Stimulated activated CD4-positive, alpha-beta T cell treated with anti-CD3 and anti-CD28 coated beads, Interleukin-4, amount 100 ng/mL, for 48 hours (primary cell): ENCODE measurements around the gene SPATA17.
A peak's percentile ranks its signal among the peaks of the same experiment; 100 is the strongest.
"Not testable (repeated sequence)": the region's sequence is repeated elsewhere in the genome, so short reads cannot be mapped to it uniquely, and the experiment has no call there.

Source experiments
- DNase-seq, 2 donors: peaks; one replicate each; pipeline ENCODE4 v3.0.0-alpha.2; 2020; ENCODE audit warnings: low read depth in 2 of 2

The SPATA17 gene, protein sequence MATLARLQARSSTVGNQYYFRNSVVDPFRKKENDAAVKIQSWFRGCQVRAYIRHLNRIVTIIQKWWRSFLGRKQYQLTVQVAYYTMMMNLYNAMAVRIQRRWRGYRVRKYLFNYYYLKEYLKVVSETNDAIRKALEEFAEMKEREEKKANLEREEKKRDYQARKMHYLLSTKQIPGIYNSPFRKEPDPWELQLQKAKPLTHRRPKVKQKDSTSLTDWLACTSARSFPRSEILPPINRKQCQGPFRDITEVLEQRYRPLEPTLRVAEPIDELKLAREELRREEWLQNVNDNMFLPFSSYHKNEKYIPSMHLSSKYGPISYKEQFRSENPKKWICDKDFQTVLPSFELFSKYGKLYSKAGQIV

DNA sequence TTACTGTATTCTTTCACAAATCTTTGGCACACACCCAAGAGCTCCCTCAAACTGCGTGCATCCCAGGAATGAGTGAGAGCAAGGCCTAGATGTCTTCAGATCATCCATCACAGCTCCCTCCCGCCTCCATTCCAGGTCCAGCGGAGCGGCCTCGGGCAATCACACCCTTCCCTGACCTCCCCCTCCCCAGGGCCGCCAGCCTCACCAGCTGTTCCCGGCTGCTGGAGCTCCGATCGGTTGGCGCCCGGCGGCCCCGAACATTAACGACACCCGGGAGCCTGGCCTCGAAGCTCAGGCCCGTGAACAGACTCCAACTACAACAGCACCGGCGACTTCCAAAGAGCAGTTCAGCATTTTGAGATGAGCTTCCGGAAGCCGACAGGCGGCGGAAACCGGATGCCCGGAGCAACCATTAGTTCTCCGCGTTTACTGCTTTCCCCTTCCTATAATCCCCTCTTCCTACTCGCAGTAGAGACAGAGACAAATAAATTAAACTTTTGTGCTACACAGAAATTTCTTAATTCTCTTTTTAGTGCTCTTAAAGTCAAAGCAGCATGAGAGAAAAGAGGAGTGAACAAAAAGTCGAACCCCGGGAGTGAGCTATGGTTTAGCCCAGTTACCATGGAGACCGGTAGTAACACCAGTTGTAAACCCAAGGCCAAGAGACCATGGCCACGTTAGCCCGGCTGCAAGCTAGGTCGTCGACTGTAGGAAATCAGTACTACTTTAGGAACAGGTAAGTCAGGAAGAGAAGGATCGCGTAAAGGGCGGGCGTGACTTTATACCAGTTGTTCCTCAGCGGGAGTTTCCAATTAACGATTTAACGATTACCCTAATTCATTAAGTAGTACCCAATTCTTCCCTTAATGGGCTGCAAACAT is at the start of gene SPATA17, which contains the start of gene GPATCH2:
SPATA17 (plus strand) TSS at position 634 of the 881 bp plus-strand sequence; CDS start at position 669, 35 bp downstream.
GPATCH2 (minus strand) TSS at position 380 of the 881 bp plus-strand sequence; CDS start at position 261, 119 bp downstream.
- DNase-seq, result peak; percentile 51 to 65

DNA sequence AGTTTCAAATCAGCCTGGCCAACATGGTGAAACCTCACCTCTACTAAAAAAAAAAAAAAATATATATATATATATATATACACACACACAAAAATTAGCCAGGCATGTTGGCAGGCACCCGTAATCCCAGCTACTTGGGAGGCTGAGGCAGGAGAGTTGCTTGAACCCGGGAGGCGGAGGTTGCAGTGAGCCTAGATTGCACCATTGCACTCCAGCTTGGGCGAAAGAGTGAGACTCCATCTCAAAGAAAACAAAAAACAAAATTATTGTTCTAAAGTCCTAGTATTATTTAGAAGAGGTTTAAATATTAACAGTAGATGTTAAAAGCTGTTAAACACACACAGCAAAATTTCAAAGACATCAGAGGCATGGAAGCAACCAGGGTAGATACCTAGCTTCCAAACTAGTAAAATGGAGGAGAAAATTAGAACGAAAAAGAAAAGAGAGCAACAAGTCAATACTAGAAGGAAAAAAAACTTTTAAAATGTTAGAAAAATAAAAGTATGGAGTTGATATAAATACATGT is 46.8 kb upstream of the SPATA17 start:
- DNase-seq, result not testable (repeated sequence)

DNA sequence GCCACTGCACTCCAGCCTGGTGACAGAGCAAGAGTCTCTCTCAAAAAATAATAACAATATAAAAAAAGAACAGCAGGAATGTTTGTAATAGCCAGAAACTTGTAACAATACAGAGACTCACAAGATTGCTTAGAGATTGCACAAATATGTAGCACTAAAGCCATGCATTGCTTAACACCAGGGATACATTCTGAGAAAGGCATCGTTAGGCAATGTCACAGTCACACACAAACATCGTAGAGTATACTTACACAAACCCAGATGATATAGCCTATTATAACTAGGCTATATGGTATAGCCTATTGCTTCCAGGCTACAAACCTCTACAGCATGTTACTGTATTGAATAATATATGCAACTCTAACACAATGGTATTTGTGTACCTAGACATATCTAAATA is 45.6 kb upstream of the SPATA17 start:
- no peak for DNase-seq

DNA sequence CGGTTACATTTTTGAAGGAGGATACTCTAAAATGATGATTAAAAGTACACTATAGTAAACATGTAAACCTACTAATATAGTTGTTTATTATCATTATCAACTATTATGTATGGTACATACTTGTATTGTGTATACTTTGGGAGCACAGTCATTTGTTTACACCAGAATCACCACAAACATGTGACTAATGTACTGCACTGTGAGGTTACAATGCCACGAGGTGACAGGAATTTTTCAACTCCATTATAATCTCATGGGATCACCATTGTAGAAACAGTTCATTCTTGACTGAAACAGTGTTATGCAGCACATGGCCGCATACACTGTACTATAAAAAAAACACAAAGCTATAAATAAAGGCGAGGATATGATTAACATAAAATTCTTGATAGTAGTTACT is 44.6 kb upstream of the SPATA17 start:
- no peak for DNase-seq

DNA sequence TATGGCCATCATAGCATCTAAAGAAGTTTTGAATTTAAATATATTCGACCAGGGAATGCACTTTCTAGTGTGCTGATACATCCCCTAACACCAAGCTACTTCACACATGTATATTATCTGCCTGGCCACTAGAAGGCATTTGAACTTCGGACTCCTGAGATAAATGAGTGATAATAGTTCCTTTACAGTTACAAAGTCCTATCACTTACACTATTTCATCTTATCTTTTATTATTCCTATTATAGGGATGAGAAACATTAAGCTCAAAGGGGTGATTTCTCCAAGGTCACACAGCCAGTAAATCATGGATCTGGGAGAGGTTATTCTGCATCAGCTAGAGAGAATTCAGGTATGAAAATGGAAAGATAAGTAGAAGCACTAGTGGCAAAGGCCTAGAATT is 40.5 kb upstream of the SPATA17 start:
- DNase-seq, result no peak

DNA sequence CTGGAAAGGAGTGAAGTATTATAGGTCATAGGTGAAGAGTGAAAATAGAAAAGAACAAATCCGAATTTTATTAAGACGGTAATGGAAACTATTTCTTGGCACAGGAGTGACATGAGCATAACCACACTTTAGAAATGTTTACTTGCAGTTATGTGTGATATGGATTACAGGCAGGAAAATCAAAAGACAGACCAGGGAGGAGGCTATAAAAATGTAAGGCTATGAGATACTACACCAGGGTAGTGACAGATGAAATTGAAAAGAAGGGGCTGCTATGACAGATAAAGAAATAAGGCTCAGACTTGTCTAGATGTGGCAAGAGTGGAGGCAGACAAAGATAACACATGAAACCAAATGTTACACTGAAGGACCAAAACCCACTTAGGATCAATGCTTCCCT is 32.0 kb upstream of the SPATA17 start:
- DNase-seq, result no peak

DNA sequence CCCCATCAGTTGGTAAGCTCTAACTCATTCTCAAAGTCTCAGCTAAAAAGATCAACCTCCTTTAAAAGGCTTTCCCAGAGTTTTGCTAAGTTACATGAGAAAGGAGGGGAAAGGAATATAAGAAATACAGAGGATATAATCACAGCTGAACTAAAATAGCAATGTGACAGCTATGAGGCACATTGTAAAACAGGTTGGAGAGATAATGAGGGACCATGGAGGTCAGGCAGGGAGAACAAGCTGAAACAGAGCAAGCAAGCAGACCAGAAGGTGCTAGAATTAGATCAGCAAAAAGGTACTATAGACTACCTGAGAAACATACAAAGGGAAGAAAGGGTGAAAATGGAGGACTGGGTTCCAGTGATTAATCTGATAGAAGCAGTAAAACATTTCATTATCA is 28.8 kb upstream of the SPATA17 start:
- no peak for DNase-seq

DNA sequence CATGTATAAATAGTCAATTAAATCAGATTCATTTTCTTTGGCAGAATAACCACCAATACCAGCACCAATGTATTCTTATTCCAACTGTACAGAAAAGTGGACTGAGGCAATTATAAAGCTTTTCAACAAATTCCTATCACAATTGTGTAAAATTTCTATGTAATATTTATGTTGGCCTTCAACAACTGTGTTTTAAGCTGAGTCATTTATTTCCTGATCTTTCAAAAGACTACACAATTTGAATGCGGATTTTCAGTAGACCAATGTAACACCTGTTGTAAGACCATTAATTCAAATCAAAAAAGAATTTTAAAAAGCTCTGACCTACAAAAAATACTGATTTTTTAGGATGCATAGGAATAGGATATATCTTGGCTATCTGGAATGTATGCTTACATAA is 25.8 kb upstream of the SPATA17 start:
- no peak for DNase-seq

DNA sequence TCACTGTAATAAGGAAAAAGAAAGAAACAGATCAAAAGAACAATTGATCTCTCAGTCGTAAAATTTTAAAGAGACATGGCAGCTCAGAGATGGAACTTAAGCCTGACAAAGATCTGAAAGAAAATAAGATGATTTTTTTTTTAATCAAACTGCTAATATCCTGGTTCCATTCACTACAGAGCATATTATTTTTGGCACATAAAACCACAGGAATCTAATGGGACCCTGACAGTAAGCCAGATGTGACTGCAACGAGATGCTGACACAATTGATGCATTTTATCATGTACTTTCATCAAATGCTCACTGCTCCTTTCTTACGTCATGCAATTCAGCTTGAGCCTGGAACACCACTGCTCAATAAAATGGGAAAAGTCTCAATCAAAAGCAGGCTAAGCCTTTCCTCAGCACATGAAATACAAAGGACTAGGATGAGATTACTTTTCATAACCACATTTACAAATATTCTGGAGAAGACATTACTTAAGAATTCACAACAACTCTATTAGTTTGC is 16.9 kb upstream of the SPATA17 start:
- no peak for DNase-seq

DNA sequence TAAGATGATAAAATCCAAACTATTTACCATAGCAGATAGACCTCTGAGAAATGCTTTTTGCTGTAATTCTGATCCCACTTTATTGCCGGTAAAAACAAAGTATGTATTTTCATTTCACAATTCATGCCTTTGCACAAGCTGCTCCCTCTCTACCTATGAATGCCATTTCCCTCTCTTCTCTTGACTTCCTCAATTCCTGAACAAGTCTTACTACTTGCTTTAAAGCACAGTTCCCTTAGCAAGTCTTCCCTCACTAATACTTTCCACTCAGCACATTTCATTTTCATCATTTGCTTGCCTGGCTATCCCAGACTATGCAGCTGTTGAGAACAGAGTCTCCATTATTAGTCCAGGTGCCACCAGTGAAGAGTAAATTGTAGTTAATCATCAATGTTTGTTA is 14.0 kb upstream of the SPATA17 start:
- DNase-seq, result no peak

DNA sequence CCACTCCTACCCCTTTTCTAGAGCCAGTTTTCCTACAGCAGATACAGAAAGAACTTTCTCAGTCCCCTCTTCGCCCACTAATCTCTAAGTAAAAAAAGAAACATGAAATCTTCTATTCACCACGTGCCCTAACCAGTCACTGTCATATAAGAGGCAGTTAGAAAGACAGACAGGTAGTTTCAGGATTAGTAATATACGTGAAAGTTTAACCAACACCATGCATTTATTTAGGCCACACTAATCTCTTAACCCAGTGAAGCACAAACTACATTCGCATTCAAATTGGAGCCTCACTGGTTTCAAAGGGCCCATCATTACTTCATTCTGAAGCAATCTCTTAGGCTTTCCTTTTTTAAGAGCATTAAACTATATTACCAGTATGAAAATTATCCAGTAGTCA is 10.3 kb upstream of the SPATA17 start:
- no peak for DNase-seq

DNA sequence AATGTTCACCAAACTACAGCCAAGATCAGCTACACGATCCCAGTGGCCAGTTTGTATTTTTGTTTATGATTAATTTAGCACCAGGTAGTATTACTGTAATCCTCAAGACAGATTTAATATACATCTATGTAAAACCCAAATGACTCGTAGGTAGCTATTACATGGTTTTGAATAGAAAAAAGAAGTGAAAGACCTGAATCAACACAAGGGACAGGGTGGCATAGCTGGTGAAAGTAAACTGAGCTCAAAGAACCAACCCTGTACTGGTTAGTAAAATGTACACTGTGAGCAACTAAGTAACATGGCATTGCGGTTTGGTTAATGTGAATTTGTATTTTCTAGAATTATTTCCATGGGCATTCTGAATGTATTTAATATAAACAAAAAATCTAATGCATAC is 9.1 kb upstream of the SPATA17 start:
- no peak for DNase-seq

DNA sequence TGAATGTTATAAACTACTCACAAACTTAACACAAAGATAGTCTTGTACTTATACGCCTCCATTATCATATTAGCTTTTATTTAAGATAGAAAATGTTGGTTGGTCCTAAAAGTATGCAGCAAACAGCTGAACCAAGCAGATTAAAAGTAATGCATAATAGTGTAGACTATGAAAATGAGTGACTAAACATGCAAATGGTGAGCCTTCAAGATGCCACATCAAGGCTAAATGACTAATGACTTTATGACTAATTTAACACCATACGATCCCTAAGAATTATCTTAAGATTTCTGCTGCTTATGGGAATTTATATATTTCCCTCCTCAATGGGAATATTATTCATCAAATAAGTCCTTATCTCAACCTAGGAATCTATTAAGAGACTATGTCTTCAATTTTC is 4.8 kb upstream of the SPATA17 start:
- no peak for DNase-seq

DNA sequence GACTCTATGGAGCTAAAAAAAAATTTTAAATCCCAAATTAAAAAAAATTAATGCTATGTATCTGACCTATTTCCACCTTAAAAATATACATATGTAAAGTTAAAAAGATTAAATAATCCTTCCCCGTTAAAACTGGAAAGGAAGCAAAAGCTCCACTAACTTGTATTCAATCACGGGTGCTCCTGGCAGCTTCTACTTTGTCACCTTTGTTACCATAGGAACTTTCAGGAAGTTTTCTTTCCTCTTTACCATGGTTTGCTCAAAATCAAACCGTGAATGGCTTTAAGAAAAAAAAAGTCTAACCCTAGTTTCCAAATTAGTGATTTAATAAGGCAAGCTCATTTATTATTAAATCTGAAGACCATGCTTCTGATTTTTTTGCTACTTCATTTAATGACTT is 3.7 kb upstream of the SPATA17 start:
- DNase-seq, result no peak

DNA sequence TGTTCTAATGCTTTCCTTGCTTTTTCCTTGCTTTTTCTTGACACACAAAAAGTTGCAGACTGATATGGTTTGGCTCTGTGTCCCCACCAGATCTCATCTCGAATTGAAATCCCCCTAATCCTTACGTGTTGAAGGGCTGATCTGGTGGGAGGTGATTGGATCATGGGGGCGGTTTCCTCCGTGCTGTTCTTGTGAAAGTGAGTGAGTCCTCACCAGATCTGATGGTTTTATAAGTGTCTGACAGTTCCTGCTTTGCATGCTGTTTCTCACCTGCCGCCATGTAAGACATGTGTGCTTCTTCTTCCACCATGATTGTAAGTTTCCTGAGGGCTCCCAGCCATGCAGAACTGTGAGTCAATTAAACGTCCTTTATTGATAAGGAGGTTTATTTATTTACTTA is 11.3 kb downstream of the SPATA17 start:
- DNase-seq, result no peak

DNA sequence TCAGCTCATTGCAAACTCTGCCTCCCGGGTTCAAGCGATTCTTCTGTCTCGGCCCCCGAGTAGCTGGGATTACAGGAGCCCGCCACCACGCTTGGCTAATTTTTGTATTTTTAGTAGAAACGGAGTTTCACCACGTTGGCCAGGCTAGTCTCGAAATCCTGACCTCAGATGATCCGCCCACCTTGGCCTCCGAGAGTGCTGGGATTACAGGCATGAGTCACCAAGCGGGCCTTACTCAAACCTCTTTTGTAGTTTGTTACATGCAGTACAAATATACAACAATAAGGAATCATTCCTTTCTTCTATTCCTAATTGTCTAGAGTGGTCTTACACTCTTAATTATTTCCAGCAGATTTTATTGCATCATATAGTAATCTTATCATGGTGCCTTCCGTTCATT is 16.6 kb downstream of the SPATA17 start:
- no peak for DNase-seq

DNA sequence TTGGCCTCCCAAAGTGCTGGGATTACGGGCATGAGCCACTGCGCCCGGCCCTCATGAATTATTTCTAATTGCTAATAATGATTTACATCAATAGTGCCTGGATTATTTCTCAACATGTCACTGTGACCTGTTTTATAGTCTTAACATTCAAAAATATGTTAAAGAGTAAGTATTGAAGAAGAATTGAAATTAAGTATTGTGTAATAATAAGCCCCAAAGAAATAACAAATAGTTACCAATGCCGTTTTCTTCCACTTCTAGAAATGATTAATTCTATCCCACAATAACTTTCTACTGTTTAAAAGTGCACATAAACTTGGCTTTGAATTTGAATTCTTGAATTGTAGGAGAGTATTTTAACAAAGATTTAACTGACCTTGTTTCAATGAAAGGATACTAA is 19.5 kb downstream of the SPATA17 start:
- no peak for DNase-seq

DNA sequence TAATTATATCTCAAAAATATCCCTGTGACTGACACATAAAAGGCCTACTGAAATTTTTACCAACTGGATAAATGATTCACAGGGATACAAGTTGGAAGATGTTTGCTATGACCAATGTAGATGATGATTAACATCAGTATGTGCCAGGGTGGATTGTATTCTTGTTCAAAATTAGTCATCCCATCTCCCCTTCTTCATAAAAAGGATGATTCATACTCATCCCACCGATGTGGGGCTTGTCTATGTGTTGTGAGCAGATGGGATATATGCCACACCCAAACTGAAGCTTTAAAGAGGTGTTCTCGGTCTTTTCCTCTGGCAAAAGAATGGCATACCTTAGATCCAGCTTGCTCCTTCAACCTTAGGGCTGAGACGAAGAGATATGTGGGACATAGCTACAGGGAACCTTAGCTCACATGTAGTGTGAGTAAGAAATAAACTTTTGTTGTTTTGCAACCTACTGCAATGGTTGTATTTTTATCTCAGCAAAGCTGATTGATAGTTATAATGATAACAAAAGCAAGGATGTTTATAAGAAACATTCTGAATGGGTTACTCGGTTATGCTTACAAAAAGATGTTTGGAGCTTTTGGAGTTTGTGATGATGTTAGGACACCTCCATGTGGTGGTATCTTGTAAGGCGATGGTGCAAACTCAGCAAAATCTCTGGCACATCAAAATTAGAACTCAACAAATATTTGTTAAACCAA is 29.4 kb downstream of the SPATA17 start:
- DNase-seq, result no peak

DNA sequence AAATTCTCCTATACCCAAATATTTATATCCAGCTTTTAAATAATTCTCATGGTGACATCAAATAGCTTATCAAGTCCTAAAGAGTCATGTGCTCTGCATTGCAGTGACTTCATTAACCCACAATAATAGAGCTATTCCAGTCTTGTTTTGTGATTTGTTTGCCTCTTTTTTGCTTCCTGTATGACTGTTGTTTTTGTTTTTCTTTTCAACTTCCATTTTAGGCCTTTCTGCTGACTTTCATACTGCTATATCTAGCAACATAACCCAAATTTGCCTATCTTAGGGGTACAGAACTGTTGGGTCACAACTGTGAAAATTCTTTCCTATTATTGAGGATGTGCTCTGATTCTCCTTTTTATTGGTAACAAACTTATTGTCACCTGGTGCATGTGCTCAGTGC is 30.3 kb downstream of the SPATA17 start:
- DNase-seq, result no peak

DNA sequence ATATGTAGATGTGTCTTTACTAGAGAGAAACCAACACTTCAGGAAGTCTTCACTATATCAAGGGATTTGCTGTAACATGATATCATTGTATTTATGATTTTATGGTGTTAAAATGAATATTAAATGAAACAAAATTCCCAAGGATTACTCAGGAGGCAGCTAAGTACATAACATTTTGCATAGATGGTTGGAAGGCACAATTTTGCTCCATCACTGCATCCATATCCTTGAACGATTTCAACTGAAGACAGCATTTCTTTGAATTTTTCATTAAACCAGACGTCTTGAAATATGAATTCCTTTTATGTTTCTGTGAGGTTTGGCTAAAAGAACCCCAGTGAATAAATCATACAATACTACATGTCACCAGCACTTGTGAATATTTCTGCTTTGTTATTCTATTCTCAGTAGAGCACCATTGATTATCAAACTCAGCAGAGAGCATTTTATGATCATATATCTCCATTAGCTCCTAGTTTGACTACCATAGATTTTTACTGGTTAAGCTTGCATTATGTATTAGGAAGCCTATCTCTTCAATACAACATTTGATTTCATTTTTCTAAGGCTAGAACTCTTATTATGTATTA is 37.3 kb downstream of the SPATA17 start:
- no peak for DNase-seq

DNA sequence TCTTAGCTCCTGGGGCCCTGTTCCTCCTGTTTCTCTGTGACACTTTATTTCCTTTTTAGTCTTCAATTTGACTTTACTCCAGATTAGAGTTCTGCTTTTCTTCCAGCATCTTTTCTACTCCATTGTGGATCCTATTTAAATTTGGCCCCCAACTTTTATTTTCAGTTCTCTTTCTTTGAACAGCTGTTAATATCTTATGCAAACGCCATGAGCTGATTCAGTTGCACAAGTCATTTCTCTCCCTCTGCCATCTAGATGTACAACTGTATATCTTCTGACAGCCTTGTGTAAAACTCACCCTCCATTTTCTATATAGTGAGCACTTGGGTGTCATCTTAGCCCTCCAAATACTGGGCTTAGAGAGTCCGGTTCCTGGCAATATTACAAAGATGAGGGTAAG is 42.2 kb downstream of the SPATA17 start:
- no peak for DNase-seq
